Motor neuron (in vitro differentiated cells): ENCODE measurements around the gene GTF3C1. TPM values are rescaled to one million over a fixed set of nuclear protein-coding genes. Genes with fewer than 3 reads are reported as not detected.

ENCODE experiments used
- ATAC-seq, 8 experiments: fragments of 200-7000 bp; cut with Tn5 transposase; replicated peaks in 6 of 8; 2 replicates each; pipeline ENCODE4 v1.8.0; 2021; ENCODE audit warnings: mild to moderate bottlenecking in 8 of 8, moderate library complexity in 8 of 8
- H3K27ac ChIP-seq, 2 donors: fragments of 250-450 bp; sonication (Bioruptor Pico); 2 replicates each; pipeline ENCODE4 v1.9.0; 2021; ENCODE audit warnings: antibody characterized with exemption in 2 of 2, mild to moderate bottlenecking in 2 of 2, moderate library complexity in 1 of 2
- H3K4me1 ChIP-seq, 2 donors: fragments of 250-450 bp; sonication (Bioruptor Pico); replicated peaks in 1 of 2; 2 replicates each; pipeline ENCODE4 v1.6.1; 2021; ENCODE audit warnings: antibody characterized with exemption in 2 of 2, mild to moderate bottlenecking in 2 of 2, moderate library complexity in 1 of 2
- H3K4me3 ChIP-seq, 5 donors: fragments of 250-450 bp; sonication (Bioruptor Pico); 2 replicates each; pipeline ENCODE4 v1.9.0; 2021; ENCODE audit warnings: antibody characterized with exemption in 5 of 5, mild to moderate bottlenecking in 5 of 5, moderate library complexity in 4 of 5
- WGBS, 10 experiments: fragments of 450-650 bp; shearing (Covaris generic); methylation state at CpG; one replicate each; pipeline ENCODE4 v1.0.0; 2022; 5-methylcytosine and 5-hydroxymethylcytosine counted together
- in situ Hi-C, 9 experiments: fragments of 400-800 bp; cut with MboI; loops; one replicate each; pipeline ENCODE4 v1.15.0; 2021; ENCODE audit warnings: low sequenced_read_pairs in 9 of 9, low pct_unique_long_range_greater_than_20kb in 2 of 9; ENCODE audit not compliant: unreplicated experiment in 9 of 9
- total RNA-seq, 8 experiments: library from RNA; unstranded; fragments of 300-600 nt; gene quantifications; 2 replicates each; pipeline versions ENCODE4 v1.2.3 to v1.2.4, GENCODE V29; 2022

GTF3C1 gene
- total RNA-seq, 8 experiments from 2014 or later, result 41.2 to 156 (median 60.5) TPM

GRCh38 chr16:27473101-27473900 is 76.4 kb downstream of the GTF3C1 start:
- Histone ChIP-seq H3K4me3 (no peak overlapping the region), H3K27ac (no peak overlapping the region), H3K4me1 (no peaks in the 10 kb centered on the region)
- WGBS, 10 experiments, result 90 to 100% (median 100%) methylated on average over 1 to 4 of the region's 9 CpGs; no CpG with 5 or more reads in 2 of the 10 experiments
- no peak for ATAC-seq
- in situ Hi-C loops, result loop anchor here in 1 of 9 experiments (25.0 kb wide), 1 partner anchor 236 kb away; no protein-coding TSS in a partner anchor

GRCh38 chr16:27472091-27473020 is 77.4 kb downstream of the GTF3C1 start:
- Histone ChIP-seq H3K27ac (no peak overlapping the region), H3K4me1 (no peaks in the 10 kb centered on the region), H3K4me3 (no peak overlapping the region)
- no peak for ATAC-seq
- WGBS, 10 experiments, result 40 to 100% (median 95%) methylated on average over 1 to 11 of the region's 15 CpGs; no CpG with 5 or more reads in 2 of the 10 experiments
- in situ Hi-C loops, result loop anchor here in 1 of 9 experiments (25.0 kb wide), 1 partner anchor 235 kb away; no protein-coding TSS in a partner anchor

GRCh38 chr16:27471661-27472060 is 78.1 kb downstream of the GTF3C1 start:
- no peak for ATAC-seq
- in situ Hi-C loops, result loop anchor here in 1 of 9 experiments (25.0 kb wide), 1 partner anchor 234 kb away; no protein-coding TSS in a partner anchor
- H3K4me3 ChIP-seq, result no peak overlapping the region
- 75 to 100% (median 92%) methylated on average over 2 to 13 of the region's 19 CpGs; no CpG with 5 or more reads in 6 of the 10 experiments for WGBS, 10 experiments
- no peak overlapping the region for H3K27ac ChIP-seq
- no peaks in the 10 kb centered on the region for H3K4me1 ChIP-seq

- H3K4me3 ChIP-seq, result no peak overlapping the region
- in situ Hi-C loops, result loop anchor here in 1 of 9 experiments (25.0 kb wide), 1 partner anchor 233 kb away; no protein-coding TSS in a partner anchor
- ATAC-seq, result peak in 2 of 8 experiments; percentile 24 to 50
- no peaks in the 10 kb centered on the region for H3K4me1 ChIP-seq
- 23 to 100% (median 78%) methylated on average over 2 to 15 of the region's 28 CpGs; no CpG with 5 or more reads in 1 of the 10 experiments for WGBS, 10 experiments
- no peak overlapping the region for H3K27ac ChIP-seq
These were observed 78.9 kb downstream of the GTF3C1 start for GRCh38 chr16:27470567-27471431.

- in situ Hi-C loops, result loop anchor here in 1 of 9 experiments (25.0 kb wide), 1 partner anchor 232 kb away; no protein-coding TSS in a partner anchor
- Histone ChIP-seq H3K27ac (no peak overlapping the region), H3K4me3 (no peak overlapping the region), H3K4me1 (no peaks in the 10 kb centered on the region)
- no peak for ATAC-seq
- 93 to 100% (median 98%) methylated on average over 1 to 9 of the region's 22 CpGs; no CpG with 5 or more reads in 6 of the 10 experiments for WGBS, 10 experiments
These were observed 80.7 kb downstream of the GTF3C1 start for GRCh38 chr16:27468941-27469531.

- in situ Hi-C loops, result loop anchor here in 1 of 9 experiments (25.0 kb wide), 1 partner anchor 228 kb away; no protein-coding TSS in a partner anchor
- H3K4me3 ChIP-seq, result no peak overlapping the region
- peak in 2 of 8 experiments; percentile 12 to 14 for ATAC-seq
- H3K4me1 ChIP-seq, result no peaks in the 10 kb centered on the region
- 20 to 100% (median 95%) methylated on average over 1 to 6 of the region's 8 CpGs; no CpG with 5 or more reads in 5 of the 10 experiments for WGBS, 10 experiments
- no peak overlapping the region for H3K27ac ChIP-seq
These were observed 84.2 kb downstream of the GTF3C1 start for GRCh38 chr16:27465483-27465879.

GRCh38 chr16:27464626-27465482 is 84.9 kb downstream of the GTF3C1 start:
- H3K4me3 ChIP-seq, result no peak overlapping the region
- 90 to 100% (median 100%) methylated on average over 2 to 7 of the region's 33 CpGs; no CpG with 5 or more reads in 6 of the 10 experiments for WGBS, 10 experiments
- ATAC-seq, result no peak
- no peak overlapping the region for H3K27ac ChIP-seq
- in situ Hi-C loops, result loop anchor here in 1 of 9 experiments (25.0 kb wide), 1 partner anchor 228 kb away; no protein-coding TSS in a partner anchor
- H3K4me1 ChIP-seq, result no peaks in the 10 kb centered on the region

GRCh38 chr16:27463741-27464591 is 85.7 kb downstream of the GTF3C1 start:
- ATAC-seq, result no peak
- WGBS, 10 experiments, result 71 to 94% (median 90%) methylated on average over 1 to 13 of the region's 32 CpGs; no CpG with 5 or more reads in 7 of the 10 experiments
- in situ Hi-C loops, result loop anchor here in 1 of 9 experiments (25.0 kb wide), 1 partner anchor 227 kb away; no protein-coding TSS in a partner anchor
- Histone ChIP-seq H3K27ac (no peak overlapping the region), H3K4me1 (no peaks in the 10 kb centered on the region), H3K4me3 (no peak overlapping the region)

- in situ Hi-C loops, result loop anchor here in 1 of 9 experiments (25.0 kb wide), 1 partner anchor 226 kb away; no protein-coding TSS in a partner anchor
- H3K4me1 ChIP-seq, result no peaks in the 10 kb centered on the region
- no peak overlapping the region for H3K27ac ChIP-seq
- no peak for ATAC-seq
- H3K4me3 ChIP-seq, result no peak overlapping the region
- WGBS, 10 experiments, result 75 to 100% (median 94%) methylated on average over 1 to 5 of the region's 24 CpGs; no CpG with 5 or more reads in 5 of the 10 experiments
These were observed 86.6 kb downstream of the GTF3C1 start for GRCh38 chr16:27462846-27463682.
